ENCODE measurements around the gene TTC34.
"Not testable (repeated sequence)": the region's sequence is repeated elsewhere in the genome, so short reads cannot be mapped to it uniquely, and the experiment has no call there.

The TTC34 gene

GRCh38 chr1:2750041-2750680 is 51.3 kb downstream of the TTC34 start:
- not testable (repeated sequence) for H3K4me3 ChIP-seq (replicated peaks in 1 of 2; ENCODE audit: low read depth in 2 of 2, low read length in 2 of 2); DNase-seq (ENCODE audit: low read depth in 2 of 2)

- DNase-seq (ENCODE audit: low read depth in 2 of 2); H3K4me3 ChIP-seq (replicated peaks in 1 of 2; ENCODE audit: low read depth in 2 of 2, low read length in 2 of 2): not testable (repeated sequence)
These were observed 52.9 kb downstream of the TTC34 start for GRCh38 chr1:2748626-2749025.

- H3K4me3 ChIP-seq (replicated peaks in 1 of 2; ENCODE audit: low read depth in 2 of 2, low read length in 2 of 2) = not testable (repeated sequence)
These were observed 106.7 kb downstream of the TTC34 start for GRCh38 chr1:2694796-2695195.

GRCh38 chr1:2690180-2690579 is 111.3 kb downstream of the TTC34 start:
- H3K4me3 ChIP-seq (replicated peaks in 1 of 2; ENCODE audit: low read depth in 2 of 2, low read length in 2 of 2); DNase-seq (ENCODE audit: low read depth in 2 of 2): not testable (repeated sequence)

More at GRCh38 chr1:2694796-2695195, 106.7 kb downstream of the TTC34 start:
- DNase-seq (ENCODE audit: low read depth in 2 of 2) = not testable (repeated sequence)

- DNase-seq (ENCODE audit: low read depth in 2 of 2); H3K4me3 ChIP-seq (replicated peaks in 1 of 2; ENCODE audit: low read depth in 2 of 2, low read length in 2 of 2): not testable (repeated sequence)
These were observed 113.2 kb downstream of the TTC34 start for GRCh38 chr1:2688336-2688665.

- not testable (repeated sequence) for H3K4me3 ChIP-seq (replicated peaks in 1 of 2; ENCODE audit: low read depth in 2 of 2, low read length in 2 of 2); DNase-seq (ENCODE audit: low read depth in 2 of 2)
These were observed 113.7 kb downstream of the TTC34 start for GRCh38 chr1:2687638-2688335.

GRCh38 chr1:2687174-2687591 is 114.3 kb downstream of the TTC34 start:
- not testable (repeated sequence) for DNase-seq (ENCODE audit: low read depth in 2 of 2)

GRCh38 chr1:2686091-2686863 is 115.2 kb downstream of the TTC34 start:
- not testable (repeated sequence) for DNase-seq (ENCODE audit: low read depth in 2 of 2); H3K4me3 ChIP-seq (replicated peaks in 1 of 2; ENCODE audit: low read depth in 2 of 2, low read length in 2 of 2)

More at GRCh38 chr1:2687174-2687591, 114.3 kb downstream of the TTC34 start:
- H3K4me3 ChIP-seq (replicated peaks in 1 of 2; ENCODE audit: low read depth in 2 of 2, low read length in 2 of 2) = not testable (repeated sequence)

- H3K4me3 ChIP-seq (replicated peaks in 1 of 2; ENCODE audit: low read depth in 2 of 2, low read length in 2 of 2); DNase-seq (ENCODE audit: low read depth in 2 of 2): not testable (repeated sequence)
These were observed 115.8 kb downstream of the TTC34 start for GRCh38 chr1:2685671-2686070.

GRCh38 chr1:2684878-2685277 is 116.6 kb downstream of the TTC34 start:
- DNase-seq (ENCODE audit: low read depth in 2 of 2); H3K4me3 ChIP-seq (replicated peaks in 1 of 2; ENCODE audit: low read depth in 2 of 2, low read length in 2 of 2): not testable (repeated sequence)

- not testable (repeated sequence) for H3K4me3 ChIP-seq (replicated peaks in 1 of 2; ENCODE audit: low read depth in 2 of 2, low read length in 2 of 2)
- DNase-seq (ENCODE audit: low read depth in 2 of 2) = peak in 1 of 2 donors; percentile 12
These were observed 117.5 kb downstream of the TTC34 start for GRCh38 chr1:2684000-2684399.

- DNase-seq (ENCODE audit: low read depth in 2 of 2) = not testable (repeated sequence)
These were observed 118.2 kb downstream of the TTC34 start for GRCh38 chr1:2683321-2683741.

GRCh38 chr1:2682879-2683278 is 118.6 kb downstream of the TTC34 start:
- H3K4me3 ChIP-seq (replicated peaks in 1 of 2; ENCODE audit: low read depth in 2 of 2, low read length in 2 of 2); DNase-seq (ENCODE audit: low read depth in 2 of 2): not testable (repeated sequence)

More at GRCh38 chr1:2683321-2683741, 118.2 kb downstream of the TTC34 start:
- not testable (repeated sequence) for H3K4me3 ChIP-seq (replicated peaks in 1 of 2; ENCODE audit: low read depth in 2 of 2, low read length in 2 of 2)

GRCh38 chr1:2676726-2677125 is 124.8 kb downstream of the TTC34 start:
- DNase-seq (ENCODE audit: low read depth in 2 of 2); H3K4me3 ChIP-seq (replicated peaks in 1 of 2; ENCODE audit: low read depth in 2 of 2, low read length in 2 of 2): not testable (repeated sequence)

GRCh38 chr1:2671656-2672055 is 129.8 kb downstream of the TTC34 start:
- not testable (repeated sequence) for DNase-seq (ENCODE audit: low read depth in 2 of 2); H3K4me3 ChIP-seq (replicated peaks in 1 of 2; ENCODE audit: low read depth in 2 of 2, low read length in 2 of 2)

- H3K4me3 ChIP-seq (replicated peaks in 1 of 2; ENCODE audit: low read depth in 2 of 2, low read length in 2 of 2); DNase-seq (ENCODE audit: low read depth in 2 of 2): not testable (repeated sequence)
These were observed 141.7 kb downstream of the TTC34 start for GRCh38 chr1:2659806-2660205.

GRCh38 chr1:2657909-2658308 is 143.6 kb downstream of the TTC34 start:
- not testable (repeated sequence) for DNase-seq (ENCODE audit: low read depth in 2 of 2); H3K4me3 ChIP-seq (replicated peaks in 1 of 2; ENCODE audit: low read depth in 2 of 2, low read length in 2 of 2)

- not testable (repeated sequence) for H3K4me3 ChIP-seq (replicated peaks in 1 of 2; ENCODE audit: low read depth in 2 of 2, low read length in 2 of 2); DNase-seq (ENCODE audit: low read depth in 2 of 2)
These were observed 144.4 kb downstream of the TTC34 start for GRCh38 chr1:2657124-2657523.
